Neuronal stem cell (in vitro differentiated cells): Measurements from ENCODE around the gene FGGY.
A peak's percentile ranks its signal among the peaks of the same experiment; 100 is the strongest.
"Not testable (repeated sequence)": the region's sequence is repeated elsewhere in the genome, so short reads cannot be mapped to it uniquely, and the experiment has no call there.

Experiments
- DNase-seq: peaks from one replicate; pipeline ENCODE4 v3.0.0-alpha.2; 2013; ENCODE audit warnings: low spot score
- H2AFZ ChIP-seq: one replicate; pipeline ENCODE4 v1.6.1; 2013; ENCODE audit warnings: mild to moderate bottlenecking, low read length, inconsistent platforms
- H2AK5ac ChIP-seq: 2 replicates; pipeline ENCODE4 v1.6.1; 2013; ENCODE audit warnings: low read depth, mild to moderate bottlenecking, inconsistent platforms, low read length, moderate library complexity, mixed read lengths
- H2BK120ac ChIP-seq: 2 replicates; pipeline ENCODE4 v1.6.1; 2013; ENCODE audit warnings: low read depth, mild to moderate bottlenecking, inconsistent platforms, low read length, moderate library complexity, mixed read lengths
- H2BK12ac ChIP-seq: one replicate; pipeline ENCODE4 v1.6.1; 2013; ENCODE audit warnings: low read length, inconsistent platforms
- H2BK15ac ChIP-seq: 2 replicates; pipeline ENCODE4 v1.6.1; 2013; ENCODE audit warnings: mild to moderate bottlenecking, low read length, inconsistent platforms, mixed read lengths
- H2BK5ac ChIP-seq: one replicate; pipeline ENCODE4 v1.6.1; 2013; ENCODE audit warnings: inconsistent platforms, mild to moderate bottlenecking, low read length, moderate library complexity
- H3K14ac ChIP-seq: one replicate; pipeline ENCODE4 v1.6.1; 2013; ENCODE audit warnings: low read length, inconsistent platforms
- H3K18ac ChIP-seq: 2 replicates; pipeline ENCODE4 v1.6.1; 2013; ENCODE audit warnings: low read length, inconsistent platforms
- H3K23ac ChIP-seq: 2 replicates; pipeline ENCODE4 v1.6.1; 2013; ENCODE audit warnings: low read depth, mild to moderate bottlenecking, mixed read lengths, low read length, inconsistent platforms; ENCODE audit not compliant: poor library complexity
- H3K27ac ChIP-seq: replicated peaks from 3 replicates; pipeline ENCODE4 v1.5.1; 2013; ENCODE audit warnings: low read length, inconsistent platforms
- H3K27me3 ChIP-seq, 3 experiments: 2 replicates each; pipeline ENCODE4 v1.6.1; 2013; ENCODE audit warnings: low read length in 3 of 3, mild to moderate bottlenecking in 2 of 3, inconsistent platforms in 1 of 3, low read depth in 1 of 3, mixed read lengths in 1 of 3, moderate library complexity in 1 of 3; ENCODE audit not compliant: control insufficient read depth in 3 of 3, insufficient read depth in 3 of 3
- H3K36me3 ChIP-seq, 2 donors: replicated peaks in 1 of 2; 2 replicates each; pipeline ENCODE4 v1.6.1; 2013; ENCODE audit warnings: low read length in 2 of 2; ENCODE audit not compliant: control insufficient read depth in 2 of 2, insufficient read depth in 2 of 2
- H3K4ac ChIP-seq: 2 replicates; pipeline ENCODE4 v1.6.1; 2013; ENCODE audit warnings: inconsistent platforms, mild to moderate bottlenecking, low read length, moderate library complexity
- H3K4me1 ChIP-seq, 2 donors: 1 replicate in 1 of 2; 2 replicates in 1 of 2; pipeline ENCODE4 v1.6.1; 2013; ENCODE audit warnings: low read length in 2 of 2, low read depth in 1 of 2; ENCODE audit not compliant: control insufficient read depth in 2 of 2, insufficient read depth in 1 of 2
- H3K4me2 ChIP-seq: one replicate; pipeline ENCODE4 v1.6.1; 2013; ENCODE audit warnings: mild to moderate bottlenecking, low read length, inconsistent platforms; ENCODE audit not compliant: insufficient read depth, poor library complexity, severe bottlenecking
- H3K4me3 ChIP-seq, 2 donors: 2 replicates each; pipeline ENCODE4 v1.5.1; 2013; ENCODE audit warnings: low read length in 2 of 2, mild to moderate bottlenecking in 2 of 2, inconsistent platforms in 1 of 2, moderate library complexity in 1 of 2
- H3K79me1 ChIP-seq: one replicate; pipeline ENCODE4 v1.6.1; 2013; ENCODE audit warnings: low read depth, mild to moderate bottlenecking, inconsistent platforms, low read length, moderate library complexity
- H3K9ac ChIP-seq: one replicate; pipeline ENCODE4 v1.6.1; 2013; ENCODE audit warnings: mild to moderate bottlenecking, low read depth, low read length, inconsistent platforms; ENCODE audit not compliant: poor library complexity
- H3K9me3 ChIP-seq, 2 donors: replicated peaks in 1 of 2; 2 replicates each; pipeline versions ENCODE3 to v1.6.1; 2013; ENCODE audit warnings: low read length in 2 of 2, mild to moderate bottlenecking in 2 of 2, inconsistent platforms in 1 of 2, low read depth in 1 of 2, mixed read lengths in 1 of 2, moderate library complexity in 1 of 2; ENCODE audit not compliant: control insufficient read depth in 2 of 2, insufficient read depth in 1 of 2
- H4K8ac ChIP-seq: one replicate; pipeline ENCODE4 v1.6.1; 2013; ENCODE audit warnings: low read depth, mild to moderate bottlenecking, inconsistent platforms, low read length, moderate library complexity
- H4K91ac ChIP-seq: one replicate; pipeline ENCODE4 v1.6.1; 2013; ENCODE audit warnings: low read length, low read depth, mild to moderate bottlenecking, inconsistent platforms; ENCODE audit not compliant: poor library complexity
- WGBS, 2 donors: extraction: QIAGEN DNeasy Blood & Tissue Kit; methylation state at CpG; one replicate each; pipeline ENCODE4 v1.1.7; 2013; ENCODE audit warnings: missing lambda C conversion rate in 2 of 2, mixed read lengths in 1 of 2; ENCODE audit not compliant: insufficient read length in 2 of 2, insufficient replicate concordance in 1 of 2; ENCODE audit errors: extremely low coverage in 2 of 2; 5-methylcytosine and 5-hydroxymethylcytosine counted together

FGGY gene

GRCh38 chr1:59732214-59732955, 435.5 kb downstream of the FGGY start:
- peaks cover 9 to 15% of the 10 kb centered on the region in 2 donors for H3K4me1 ChIP-seq
- H3K27ac ChIP-seq, result no peak overlapping the region
- H3K36me3 ChIP-seq, result no peaks in the 10 kb centered on the region
- H3K14ac ChIP-seq, result no peak overlapping the region
- no peak overlapping the region for H4K91ac ChIP-seq
- no peak for DNase-seq
- no peak overlapping the region for H2BK5ac ChIP-seq
- no peak overlapping the region for H3K9ac ChIP-seq
- no peak overlapping the region for H2BK120ac ChIP-seq
- no peak overlapping the region for H3K4me2 ChIP-seq
- no peak overlapping the region for H4K8ac ChIP-seq
- H3K18ac ChIP-seq, result peak overlapping the region; percentile 62
- no CpG with 5 or more reads among the region's 10 CpGs for WGBS, 2 donors
- H2AK5ac ChIP-seq, result no peak overlapping the region
- H3K23ac ChIP-seq, result no peak overlapping the region
- H3K79me1 ChIP-seq, result no peaks in the 10 kb centered on the region
- H3K4ac ChIP-seq, result no peak overlapping the region
- no peaks in the 10 kb centered on the region for H3K27me3 ChIP-seq
- H3K4me3 ChIP-seq, result no peak overlapping the region
- no peak overlapping the region for H2BK15ac ChIP-seq
- no peak overlapping the region for H2BK12ac ChIP-seq
- H2AFZ ChIP-seq, result no peak overlapping the region
- H3K9me3 ChIP-seq, result peaks cover 4 to 21% of the 10 kb centered on the region in 2 donors

DNA sequence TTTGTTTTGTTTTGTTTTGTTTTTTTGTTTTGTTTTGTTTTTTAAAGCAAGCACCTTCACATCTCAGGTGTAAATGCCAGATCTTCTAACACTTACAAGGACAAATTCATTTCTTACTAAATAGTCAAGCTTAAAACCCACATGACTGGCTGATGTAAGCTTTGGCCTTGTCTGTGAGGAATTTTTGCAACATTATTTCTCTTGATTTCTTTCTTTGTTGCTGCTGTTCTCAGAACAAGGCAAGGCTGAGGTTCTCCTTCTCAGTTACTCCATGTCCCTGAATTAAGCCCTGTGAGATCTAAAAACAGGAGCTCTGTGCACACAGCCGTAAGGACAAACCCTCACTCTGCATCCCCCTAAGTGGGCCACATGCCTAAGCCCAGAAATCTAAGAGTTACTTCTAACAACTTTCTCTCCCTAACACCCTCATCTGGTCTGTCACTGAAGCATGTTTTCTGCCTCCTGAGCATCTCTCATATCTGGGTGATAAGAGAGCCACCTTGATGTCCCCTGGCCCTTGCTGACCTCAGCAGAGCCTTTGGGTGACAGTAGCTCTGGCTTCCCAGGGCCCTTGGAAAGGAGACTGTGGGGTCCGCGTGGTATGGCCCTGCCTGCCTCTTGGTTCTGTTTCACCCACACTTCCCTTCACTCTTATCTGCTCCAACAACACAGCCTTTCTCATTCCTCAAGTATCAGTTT, 436.7 kb downstream of the FGGY start:
- Histone ChIP-seq H2AK5ac (no peak overlapping the region), H3K79me1 (no peaks in the 10 kb centered on the region), H3K27me3 (no peaks in the 10 kb centered on the region), H3K14ac (no peak overlapping the region), H4K8ac (no peak overlapping the region), H3K4ac (no peak overlapping the region), H2BK5ac (no peak overlapping the region), H2BK12ac (no peak overlapping the region), H3K4me1 (peaks cover 9 to 15% of the 10 kb centered on the region in 2 donors), H2AFZ (no peak overlapping the region), H2BK15ac (no peak overlapping the region), H3K4me3 (no peak overlapping the region), H3K23ac (no peak overlapping the region), H3K27ac (no peak overlapping the region), H3K4me2 (no peak overlapping the region), H3K9ac (no peak overlapping the region), H3K18ac (peak overlapping the region; percentile 40), H3K9me3 (peaks cover 4 to 25% of the 10 kb centered on the region in 2 donors), H2BK120ac (no peak overlapping the region), H4K91ac (no peak overlapping the region), H3K36me3 (no peaks in the 10 kb centered on the region)
- WGBS, 2 donors, result no CpG with 5 or more reads among the region's 3 CpGs
- DNase-seq, result no peak

DNA sequence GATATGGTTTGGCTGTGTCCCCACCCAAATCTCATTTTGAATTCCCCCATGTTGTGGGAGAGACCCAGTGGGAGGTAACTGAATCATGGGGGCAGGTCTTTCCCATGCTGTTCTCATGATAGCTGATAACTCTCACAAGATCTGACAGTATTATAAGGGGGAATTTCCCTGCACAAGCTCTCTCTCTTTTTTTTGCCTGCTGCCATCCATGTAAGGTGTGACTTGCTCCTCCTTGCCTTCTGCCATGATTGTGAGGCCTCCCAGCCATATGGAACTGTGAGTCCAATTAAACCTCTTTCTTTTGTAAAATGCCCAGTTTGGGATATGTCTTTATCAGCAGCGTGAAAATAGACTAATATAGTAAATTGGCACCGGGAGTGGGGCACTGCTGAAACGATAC, 439.0 kb downstream of the FGGY start:
- H3K27ac ChIP-seq, H3K18ac ChIP-seq, H3K4me2 ChIP-seq, H3K79me1 ChIP-seq, H3K27me3 ChIP-seq, H2AFZ ChIP-seq, H2BK15ac ChIP-seq, H2AK5ac ChIP-seq, H3K14ac ChIP-seq, H4K8ac ChIP-seq, H4K91ac ChIP-seq, H3K9ac ChIP-seq, H2BK12ac ChIP-seq, H3K4me3 ChIP-seq, H2BK5ac ChIP-seq, H2BK120ac ChIP-seq, H3K4ac ChIP-seq, DNase-seq, H3K36me3 ChIP-seq, H3K23ac ChIP-seq: not testable (repeated sequence)
- Histone ChIP-seq H3K4me1 (peaks cover 4 to 12% of the 10 kb centered on the region in 2 donors), H3K9me3 (peaks cover 4 to 16% of the 10 kb centered on the region in 2 donors)
- no CpG with 5 or more reads among the region's 3 CpGs for WGBS, 2 donors

- Histone ChIP-seq H3K27ac (no peak overlapping the region), H3K36me3 (no peaks in the 10 kb centered on the region), H3K79me1 (no peaks in the 10 kb centered on the region), H2BK5ac (no peak overlapping the region), H2BK120ac (no peak overlapping the region), H2AK5ac (no peak overlapping the region), H3K4me2 (no peak overlapping the region), H2AFZ (no peak overlapping the region), H3K4me1 (peaks cover 0 to 6% of the 10 kb centered on the region in 2 donors), H3K4me3 (no peak overlapping the region), H3K23ac (no peak overlapping the region), H3K27me3 (no peaks in the 10 kb centered on the region), H4K8ac (no peak overlapping the region), H3K9me3 (peaks cover 4 to 16% of the 10 kb centered on the region in 2 donors), H3K9ac (no peak overlapping the region), H2BK15ac (no peak overlapping the region), H3K14ac (no peak overlapping the region), H3K4ac (no peak overlapping the region), H4K91ac (no peak overlapping the region), H3K18ac (no peak overlapping the region), H2BK12ac (no peak overlapping the region)
- no CpG with 5 or more reads among the region's 4 CpGs for WGBS, 2 donors
- DNase-seq, result no peak
These were observed 439.9 kb downstream of the FGGY start for GRCh38 chr1:59736744-59737143.
